Endothelial cell of umbilical vein (primary cell): ENCODE measurements around the gene SMAD7.

ENCODE experiments used
- EZH2 ChIP-seq: IDR thresholded peaks from 2 replicates; pipeline ENCODE4 v1.6.1; 2012; ENCODE audit warnings: borderline replicate concordance, low read depth, mild to moderate bottlenecking, moderate library complexity, low read length, inconsistent platforms; ENCODE audit not compliant: severe bottlenecking
- GATA2 ChIP-seq: IDR thresholded peaks from 2 replicates; pipeline ENCODE4 v1.7.0; 2011; ENCODE audit warnings: low read depth, mild to moderate bottlenecking, moderate library complexity, mixed read lengths, low read length; ENCODE audit not compliant: insufficient read length, insufficient read depth
- MYC ChIP-seq: IDR thresholded peaks from one replicate; pipeline ENCODE4 v1.6.1; 2011; ENCODE audit warnings: mild to moderate bottlenecking, low read depth, low read length
- POLR2A ChIP-seq: IDR thresholded peaks from 2 replicates; pipeline ENCODE4 v1.6.1; 2012; ENCODE audit warnings: low read depth, mild to moderate bottlenecking, control low read depth, low read length
- TF ChIP-seq, protein P1 (sequence below), 2 donors: IDR thresholded peaks; 1 replicate in 1 of 2; 2 replicates in 1 of 2; pipeline ENCODE4 v1.5.1; 2011; ENCODE audit warnings: low read length in 2 of 2, mild to moderate bottlenecking in 2 of 2, moderate library complexity in 2 of 2, control low read depth in 1 of 2, inconsistent platforms in 1 of 2, low read depth in 1 of 2; ENCODE audit not compliant: insufficient read depth in 1 of 2; ENCODE audit errors: extremely low read depth in 1 of 2
- TF ChIP-seq, protein P2 (sequence below): IDR thresholded peaks from 2 replicates; pipeline ENCODE4 v1.6.1; 2011; ENCODE audit not compliant: insufficient read depth, insufficient read length

DNA sequence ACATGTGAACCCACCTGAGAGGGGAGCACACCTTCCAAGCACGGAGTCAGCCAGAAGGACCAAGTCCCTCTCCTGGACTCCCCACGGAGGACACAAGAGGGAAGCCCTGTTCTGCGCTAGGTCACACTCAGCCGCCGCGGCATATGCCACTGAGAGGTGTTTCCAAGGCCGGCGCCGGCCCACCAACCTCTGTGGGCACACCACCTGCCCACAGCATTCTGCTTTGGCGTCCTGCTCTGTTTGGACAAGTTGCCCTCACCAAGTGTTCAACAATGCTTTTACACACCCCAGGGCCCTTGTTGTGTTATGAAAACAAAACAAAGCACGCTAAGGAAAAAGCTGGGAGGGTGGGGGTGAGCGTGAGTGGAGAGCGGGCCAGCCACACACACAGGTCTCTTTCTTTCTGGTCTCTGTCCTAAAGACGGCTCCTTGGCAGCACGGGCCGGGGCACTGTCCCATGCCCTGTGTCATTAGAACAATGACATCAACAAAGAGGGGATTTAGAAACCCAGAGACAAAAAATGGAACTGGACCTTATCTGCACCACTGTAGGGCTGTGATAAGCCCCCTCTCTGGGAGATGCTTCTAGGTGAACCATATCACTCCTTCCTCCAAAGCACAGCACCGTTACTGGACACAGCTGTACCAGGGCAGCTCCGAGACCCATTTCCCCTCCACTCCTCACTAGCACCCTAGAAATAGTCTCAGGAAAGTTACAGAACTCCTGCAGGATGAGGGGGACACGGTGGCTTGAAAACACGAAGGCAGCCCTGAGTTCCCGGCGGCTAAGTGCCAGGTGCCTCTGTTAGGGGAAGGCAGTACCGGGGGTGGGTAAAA lies 17.0 kb downstream of the SMAD7 start:
- TF ChIP-seq, protein P1, sequence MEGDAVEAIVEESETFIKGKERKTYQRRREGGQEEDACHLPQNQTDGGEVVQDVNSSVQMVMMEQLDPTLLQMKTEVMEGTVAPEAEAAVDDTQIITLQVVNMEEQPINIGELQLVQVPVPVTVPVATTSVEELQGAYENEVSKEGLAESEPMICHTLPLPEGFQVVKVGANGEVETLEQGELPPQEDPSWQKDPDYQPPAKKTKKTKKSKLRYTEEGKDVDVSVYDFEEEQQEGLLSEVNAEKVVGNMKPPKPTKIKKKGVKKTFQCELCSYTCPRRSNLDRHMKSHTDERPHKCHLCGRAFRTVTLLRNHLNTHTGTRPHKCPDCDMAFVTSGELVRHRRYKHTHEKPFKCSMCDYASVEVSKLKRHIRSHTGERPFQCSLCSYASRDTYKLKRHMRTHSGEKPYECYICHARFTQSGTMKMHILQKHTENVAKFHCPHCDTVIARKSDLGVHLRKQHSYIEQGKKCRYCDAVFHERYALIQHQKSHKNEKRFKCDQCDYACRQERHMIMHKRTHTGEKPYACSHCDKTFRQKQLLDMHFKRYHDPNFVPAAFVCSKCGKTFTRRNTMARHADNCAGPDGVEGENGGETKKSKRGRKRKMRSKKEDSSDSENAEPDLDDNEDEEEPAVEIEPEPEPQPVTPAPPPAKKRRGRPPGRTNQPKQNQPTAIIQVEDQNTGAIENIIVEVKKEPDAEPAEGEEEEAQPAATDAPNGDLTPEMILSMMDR (IDR thresholded peaks at IDR 0.05; ENCODE audit: extremely low read depth in 1 of 2, insufficient read depth in 1 of 2, low read depth in 1 of 2, low read length in 2 of 2), result no peak
- no peak for TF ChIP-seq EZH2
- TF ChIP-seq GATA2, result no peak
- TF ChIP-seq, protein P2, sequence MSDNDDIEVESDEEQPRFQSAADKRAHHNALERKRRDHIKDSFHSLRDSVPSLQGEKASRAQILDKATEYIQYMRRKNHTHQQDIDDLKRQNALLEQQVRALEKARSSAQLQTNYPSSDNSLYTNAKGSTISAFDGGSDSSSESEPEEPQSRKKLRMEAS, result no peak
- TF ChIP-seq POLR2A, result no peak
- no peak for TF ChIP-seq MYC
